Stimulated activated effector memory CD8-positive, alpha-beta T cell treated with anti-CD3 and anti-CD28 coated beads, Interleukin-12 subunit alpha, Interleukin-12 subunit beta, amount 100 ng/mL, for 72 hours (primary cell): ENCODE measurements around the gene WWTR1.
A peak's percentile ranks its signal among the peaks of the same experiment; 100 is the strongest.

Experiments
- ATAC-seq: fragments of 150-1000 bp; cut with Tn5 transposase; 2 replicates; pipeline ENCODE4 v1.10.0; 2021
- DNase-seq, 2 donors: peaks; one replicate each; pipeline ENCODE4 v3.0.0; 2021 to 2022; ENCODE audit warnings: low spot score in 2 of 2
- H3K27ac Mint-ChIP-seq: one replicate; pipeline ENCODE4 v1.8.0; 2022; ENCODE audit warnings: mild to moderate bottlenecking, mixed read lengths
- H3K36me3 Mint-ChIP-seq: one replicate; pipeline ENCODE4 v1.8.0; 2022; ENCODE audit warnings: mild to moderate bottlenecking, mixed read lengths
- H3K4me1 Mint-ChIP-seq: one replicate; pipeline ENCODE4 v1.8.0; 2022; ENCODE audit warnings: mixed read lengths
- H3K4me3 Mint-ChIP-seq: one replicate; pipeline ENCODE4 v1.8.0; 2022; ENCODE audit warnings: mild to moderate bottlenecking, mixed read lengths
- H3K9me3 Mint-ChIP-seq: one replicate; pipeline ENCODE4 v1.8.0; 2022; ENCODE audit warnings: mixed read lengths

Gene WWTR1

DNA sequence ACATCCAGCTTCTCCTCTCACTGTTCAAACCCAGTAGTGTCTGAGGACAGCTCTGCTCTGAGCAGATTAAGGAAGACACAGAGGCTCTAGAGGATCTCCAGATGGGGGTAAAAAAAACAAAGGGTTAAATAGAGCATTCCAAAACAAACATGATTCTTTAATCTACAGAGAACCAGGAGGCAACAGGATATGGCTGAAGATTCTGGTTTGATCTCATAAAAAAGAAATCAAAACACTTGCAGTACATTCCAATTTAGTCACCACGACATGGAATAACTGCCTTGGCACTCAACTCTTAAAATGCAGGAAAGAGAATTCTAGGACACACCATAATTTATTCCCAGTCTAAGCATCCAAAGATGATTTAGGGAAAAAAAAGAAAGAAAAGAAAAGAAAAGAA lies 151.3 kb downstream of the WWTR1 start:
- ATAC-seq (no peak), DNase-seq (no peak)
- Mint-ChIP-seq H3K36me3 (no peaks in the 10 kb centered on the region), H3K27ac (no peak overlapping the region), H3K4me1 (peaks cover 15% of the 10 kb centered on the region), H3K4me3 (no peak overlapping the region), H3K9me3 (no peaks in the 10 kb centered on the region)

DNA sequence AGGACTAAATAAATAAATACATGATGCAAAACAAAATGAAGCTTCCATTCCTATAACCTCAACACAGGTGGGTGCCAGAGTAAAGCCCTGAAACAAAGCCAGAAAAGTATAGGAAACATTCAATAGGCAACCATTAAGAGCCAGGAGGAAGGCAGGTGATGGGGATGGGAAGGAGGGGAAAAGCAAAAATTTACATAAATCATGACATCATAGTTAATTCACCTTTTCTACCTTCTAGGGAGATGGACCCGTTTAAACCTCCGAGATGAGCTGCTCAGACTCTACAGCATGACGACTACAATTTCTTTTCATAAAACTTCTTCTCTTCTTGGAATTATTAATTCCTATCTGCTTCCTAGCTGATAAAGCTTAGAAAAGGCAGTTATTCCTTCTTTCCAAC lies 155.4 kb downstream of the WWTR1 start:
- Mint-ChIP-seq H3K36me3 (no peaks in the 10 kb centered on the region), H3K4me1 (peaks cover 5% of the 10 kb centered on the region)

GRCh38 chr3:149501524-149501923 lies 156.3 kb downstream of the WWTR1 start:
- Mint-ChIP-seq H3K27ac (no peak overlapping the region), H3K9me3 (no peaks in the 10 kb centered on the region), H3K4me3 (no peak overlapping the region), H3K36me3 (no peaks in the 10 kb centered on the region), H3K4me1 (no peaks in the 10 kb centered on the region)
- ATAC-seq: no peak
- DNase-seq: no peak

More for the DNA sequence above, 155.4 kb downstream of the WWTR1 start:
- ATAC-seq: no peak
- H3K27ac Mint-ChIP-seq: no peak overlapping the region
- H3K4me3 Mint-ChIP-seq: no peak overlapping the region
- DNase-seq: no peak
- no peaks in the 10 kb centered on the region for H3K9me3 Mint-ChIP-seq

- H3K27ac Mint-ChIP-seq: no peak overlapping the region
- H3K4me1 Mint-ChIP-seq: no peaks in the 10 kb centered on the region
- no peak overlapping the region for H3K4me3 Mint-ChIP-seq
- H3K9me3 Mint-ChIP-seq: no peaks in the 10 kb centered on the region
- no peak for DNase-seq
- H3K36me3 Mint-ChIP-seq: no peaks in the 10 kb centered on the region
- no peak for ATAC-seq
Measured at GRCh38 chr3:149497966-149498670, 159.7 kb downstream of the WWTR1 start.

- no peaks in the 10 kb centered on the region for H3K36me3 Mint-ChIP-seq
- ATAC-seq (no peak), DNase-seq (no peak)
- no peak overlapping the region for H3K4me3 Mint-ChIP-seq
- H3K27ac Mint-ChIP-seq: no peak overlapping the region
- no peaks in the 10 kb centered on the region for H3K9me3 Mint-ChIP-seq
- no peaks in the 10 kb centered on the region for H3K4me1 Mint-ChIP-seq
Measured at GRCh38 chr3:149496891-149497290, 160.9 kb downstream of the WWTR1 start.

DNA sequence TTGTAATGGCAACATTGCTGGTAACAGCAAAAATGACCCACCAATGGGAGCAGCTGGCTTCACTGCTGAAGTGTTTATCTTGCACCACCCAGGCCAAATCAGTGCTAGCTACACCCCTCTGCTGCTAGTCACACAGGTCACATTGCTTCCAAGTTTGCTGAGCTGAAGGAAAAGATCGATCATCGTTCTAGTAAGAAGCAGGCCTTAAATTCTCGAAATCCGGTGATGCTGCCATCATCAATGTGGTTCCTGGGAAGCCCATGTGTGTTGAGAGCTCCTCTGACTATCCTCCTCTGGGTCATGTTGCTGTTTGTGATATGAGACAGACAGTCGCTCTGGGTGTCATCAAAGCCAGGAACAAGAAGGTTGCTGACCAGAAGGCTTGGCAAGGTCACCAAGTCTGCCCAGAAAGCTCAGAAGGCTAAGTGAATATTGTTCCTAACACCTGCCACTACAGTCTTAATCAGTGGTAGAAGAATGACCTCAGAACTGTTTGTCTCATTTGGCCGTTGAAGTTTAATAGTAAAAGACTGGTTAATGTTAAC lies 162.2 kb downstream of the WWTR1 start:
- ATAC-seq (no peak), DNase-seq (no peak)
- Mint-ChIP-seq H3K4me1 (no peaks in the 10 kb centered on the region), H3K9me3 (no peaks in the 10 kb centered on the region), H3K36me3 (no peaks in the 10 kb centered on the region), H3K27ac (no peak overlapping the region), H3K4me3 (no peak overlapping the region)

GRCh38 chr3:149494759-149495580 lies 162.9 kb downstream of the WWTR1 start:
- no peaks in the 10 kb centered on the region for H3K36me3 Mint-ChIP-seq
- H3K9me3 Mint-ChIP-seq: no peaks in the 10 kb centered on the region
- H3K4me1 Mint-ChIP-seq: no peaks in the 10 kb centered on the region
- no peak for DNase-seq
- no peak overlapping the region for H3K27ac Mint-ChIP-seq
- peak; percentile 88 for ATAC-seq
- H3K4me3 Mint-ChIP-seq: no peak overlapping the region

GRCh38 chr3:149494022-149494758 lies 163.6 kb downstream of the WWTR1 start:
- peak; percentile 34 for ATAC-seq

GRCh38 chr3:149493315-149494021 lies 164.4 kb downstream of the WWTR1 start:
- no peaks in the 10 kb centered on the region for H3K9me3 Mint-ChIP-seq
- ATAC-seq (no peak), DNase-seq (no peak)
- no peak overlapping the region for H3K27ac Mint-ChIP-seq
- no peak overlapping the region for H3K4me3 Mint-ChIP-seq
- no peaks in the 10 kb centered on the region for H3K4me1 Mint-ChIP-seq
- H3K36me3 Mint-ChIP-seq: no peaks in the 10 kb centered on the region

More at GRCh38 chr3:149494022-149494758, 163.6 kb downstream of the WWTR1 start:
- no peak overlapping the region for H3K4me3 Mint-ChIP-seq
- DNase-seq: peak in 1 of 2 donors; percentile 61
- H3K36me3 Mint-ChIP-seq: no peaks in the 10 kb centered on the region
- H3K27ac Mint-ChIP-seq: no peak overlapping the region
- no peaks in the 10 kb centered on the region for H3K9me3 Mint-ChIP-seq
- no peaks in the 10 kb centered on the region for H3K4me1 Mint-ChIP-seq

DNA sequence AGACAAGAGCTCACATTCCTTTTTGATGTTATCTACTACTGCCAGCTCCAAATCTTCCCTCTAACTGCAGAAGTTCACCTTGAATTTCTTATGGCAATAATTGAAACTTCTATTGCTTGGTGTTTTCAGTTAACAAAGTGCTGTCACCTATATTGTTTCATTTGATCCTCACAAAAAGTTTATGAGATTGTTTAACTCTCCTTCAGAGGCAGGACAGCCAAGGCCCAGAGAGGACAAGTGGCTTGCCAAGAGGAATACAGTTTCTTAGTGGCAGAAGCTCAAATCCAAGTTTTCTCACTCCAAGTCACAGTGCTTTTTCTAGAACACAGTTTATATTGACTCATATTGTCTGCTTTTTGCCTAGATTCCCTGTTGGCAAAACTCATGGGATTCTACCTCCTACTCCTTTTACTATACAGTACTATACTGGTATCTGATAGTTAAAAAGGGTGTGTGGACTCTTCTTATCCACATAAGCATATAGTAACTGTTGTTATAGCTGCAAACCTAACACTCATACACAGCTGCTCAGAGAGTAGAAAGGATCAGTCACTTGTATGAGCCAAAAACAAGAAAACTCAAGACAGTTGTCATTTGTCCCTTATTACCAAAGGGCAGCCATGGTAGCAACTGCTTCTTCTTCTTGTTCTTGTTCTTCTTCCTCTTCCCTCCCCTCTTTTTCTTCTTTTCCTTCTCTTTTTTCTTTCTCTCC lies 167.4 kb downstream of the WWTR1 start:
- DNase-seq (no peak), ATAC-seq (no peak)
- H3K9me3 Mint-ChIP-seq: no peaks in the 10 kb centered on the region
- no peak overlapping the region for H3K27ac Mint-ChIP-seq
- no peaks in the 10 kb centered on the region for H3K36me3 Mint-ChIP-seq
- H3K4me1 Mint-ChIP-seq: no peaks in the 10 kb centered on the region
- H3K4me3 Mint-ChIP-seq: no peak overlapping the region

GRCh38 chr3:149489060-149489690 lies 168.7 kb downstream of the WWTR1 start:
- DNase-seq: no peak
- no peak for ATAC-seq
- Mint-ChIP-seq H3K36me3 (no peaks in the 10 kb centered on the region), H3K4me1 (no peaks in the 10 kb centered on the region), H3K4me3 (no peak overlapping the region), H3K27ac (no peak overlapping the region), H3K9me3 (no peaks in the 10 kb centered on the region)

GRCh38 chr3:149487598-149488197 lies 170.1 kb downstream of the WWTR1 start:
- Mint-ChIP-seq H3K4me1 (no peaks in the 10 kb centered on the region), H3K4me3 (no peak overlapping the region), H3K36me3 (no peaks in the 10 kb centered on the region), H3K9me3 (no peaks in the 10 kb centered on the region), H3K27ac (no peak overlapping the region)
- DNase-seq (peak; percentile 22 to 74), ATAC-seq (peak; percentile 55)

DNA sequence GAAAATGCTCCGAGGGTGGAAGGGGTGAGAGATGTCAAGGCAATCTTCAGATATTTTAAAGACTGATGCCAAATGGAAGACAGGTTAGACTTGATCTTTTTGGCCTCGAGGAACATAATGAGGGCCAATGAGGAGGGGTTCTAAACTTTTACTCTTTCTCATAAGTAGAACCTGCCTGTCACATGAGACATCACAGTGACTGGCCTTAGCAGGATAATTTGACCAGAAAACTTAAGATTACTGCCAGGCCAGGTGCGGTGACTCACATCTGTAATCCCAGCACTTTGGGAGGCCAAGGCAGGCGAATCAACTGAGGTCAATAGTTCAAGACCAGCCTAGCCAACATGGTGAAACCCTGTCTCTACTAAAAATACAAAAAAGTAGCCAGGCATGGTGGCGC lies 171.1 kb downstream of the WWTR1 start:
- no peaks in the 10 kb centered on the region for H3K4me1 Mint-ChIP-seq
- no peak overlapping the region for H3K27ac Mint-ChIP-seq
- H3K9me3 Mint-ChIP-seq: no peaks in the 10 kb centered on the region
- no peak overlapping the region for H3K4me3 Mint-ChIP-seq
- H3K36me3 Mint-ChIP-seq: no peaks in the 10 kb centered on the region
- no peak for DNase-seq
- ATAC-seq: no peak

- no peak overlapping the region for H3K4me3 Mint-ChIP-seq
- H3K36me3 Mint-ChIP-seq: no peaks in the 10 kb centered on the region
- no peaks in the 10 kb centered on the region for H3K4me1 Mint-ChIP-seq
- no peak overlapping the region for H3K27ac Mint-ChIP-seq
- DNase-seq: no peak
- ATAC-seq: no peak
- H3K9me3 Mint-ChIP-seq: no peaks in the 10 kb centered on the region
Measured at GRCh38 chr3:149481491-149481890, 176.3 kb downstream of the WWTR1 start.
